ENCODE data around the gene TNFAIP2. TPM values are rescaled to one million over a fixed set of nuclear protein-coding genes. Genes with fewer than 3 reads are reported as not detected.

TNFAIP2 gene
- total and polyA plus RNA-seq, 9 of the 15 experiments (the other 6 are each of a cell fraction or from before 2014, with no cell fraction given), result 22.6 to 68.6 (median 44.6) TPM

DNA sequence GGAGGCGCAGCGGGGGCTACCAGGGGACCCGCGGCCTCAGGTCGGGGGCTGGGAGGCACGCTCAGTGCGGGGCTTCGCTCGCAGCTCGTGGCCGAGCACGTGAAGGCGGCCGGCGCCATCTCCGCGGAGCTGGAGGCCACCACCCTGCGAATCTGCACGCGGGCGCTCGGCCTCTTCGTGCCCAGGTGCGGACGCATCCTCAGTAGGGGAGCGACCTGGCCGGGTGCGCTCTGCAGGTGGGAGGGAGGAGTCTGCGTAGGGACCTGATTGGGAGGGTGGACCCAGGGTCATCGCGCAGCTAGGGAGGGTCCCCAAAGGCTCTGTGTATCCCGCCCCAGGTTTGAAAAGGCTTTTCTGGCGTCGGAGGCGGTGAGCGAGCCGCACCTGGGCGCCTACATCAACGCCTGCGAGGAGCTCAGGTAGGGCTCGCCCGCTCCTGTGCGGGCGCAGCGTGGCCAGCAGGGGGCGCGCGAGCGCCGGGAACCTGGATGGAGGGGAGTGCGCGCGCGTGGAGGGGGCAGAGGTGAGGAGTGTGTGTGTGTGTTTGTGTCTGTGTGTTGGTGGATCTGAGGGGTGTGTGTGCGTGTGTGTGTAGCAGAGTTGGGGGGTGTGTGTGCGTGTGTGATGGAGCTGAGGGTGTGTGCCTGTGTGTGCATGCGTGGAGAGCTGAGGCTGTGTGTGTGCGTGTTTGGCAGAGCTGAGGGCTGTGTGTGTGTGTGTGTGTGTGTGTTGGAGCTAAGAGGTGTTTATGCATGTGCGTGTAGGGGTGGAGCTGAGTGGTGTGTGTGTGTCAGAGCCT is 18.4 kb upstream of the TNFAIP2 start (continued):
- TF ChIP-seq, protein P1, sequence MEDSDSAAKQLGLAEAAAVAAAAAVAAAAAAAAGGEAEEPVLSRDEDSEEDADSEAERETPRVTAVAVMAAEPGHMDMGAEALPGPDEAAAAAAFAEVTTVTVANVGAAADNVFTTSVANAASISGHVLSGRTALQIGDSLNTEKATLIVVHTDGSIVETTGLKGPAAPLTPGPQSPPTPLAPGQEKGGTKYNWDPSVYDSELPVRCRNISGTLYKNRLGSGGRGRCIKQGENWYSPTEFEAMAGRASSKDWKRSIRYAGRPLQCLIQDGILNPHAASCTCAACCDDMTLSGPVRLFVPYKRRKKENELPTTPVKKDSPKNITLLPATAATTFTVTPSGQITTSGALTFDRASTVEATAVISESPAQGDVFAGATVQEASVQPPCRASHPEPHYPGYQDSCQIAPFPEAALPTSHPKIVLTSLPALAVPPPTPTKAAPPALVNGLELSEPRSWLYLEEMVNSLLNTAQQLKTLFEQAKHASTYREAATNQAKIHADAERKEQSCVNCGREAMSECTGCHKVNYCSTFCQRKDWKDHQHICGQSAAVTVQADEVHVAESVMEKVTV (CRISPR knock-in tag; IDR thresholded peaks at IDR 0.05), result peak; percentile 70
- TF ChIP-seq, protein P2, sequence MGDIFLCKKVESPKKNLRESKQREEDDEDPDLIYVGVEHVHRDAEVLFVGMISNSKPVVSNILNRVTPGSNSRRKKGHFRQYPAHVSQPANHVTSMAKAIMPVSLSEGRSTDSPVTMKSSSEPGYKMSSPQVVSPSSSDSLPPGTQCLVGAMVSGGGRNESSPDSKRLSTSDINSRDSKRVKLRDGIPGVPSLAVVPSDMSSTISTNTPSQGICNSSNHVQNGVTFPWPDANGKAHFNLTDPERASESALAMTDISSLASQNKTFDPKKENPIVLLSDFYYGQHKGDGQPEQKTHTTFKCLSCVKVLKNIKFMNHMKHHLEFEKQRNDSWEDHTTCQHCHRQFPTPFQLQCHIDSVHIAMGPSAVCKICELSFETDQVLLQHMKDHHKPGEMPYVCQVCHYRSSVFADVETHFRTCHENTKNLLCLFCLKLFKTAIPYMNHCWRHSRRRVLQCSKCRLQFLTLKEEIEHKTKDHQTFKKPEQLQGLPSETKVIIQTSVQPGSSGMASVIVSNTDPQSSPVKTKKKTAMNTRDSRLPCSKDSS (IDR thresholded peaks at IDR 0.05; ENCODE audit: low read depth, partially characterized antibody), result no peak
- TF ChIP-seq NR2C1 (IDR thresholded peaks at IDR 0.05) (peak; percentile 82), NR2C1 (tag; IDR thresholded peaks at IDR 0.05) (0 out of 2 replicates have a peak, but pooled peaks have one; percentile 42), TARDBP (IDR thresholded peaks at IDR 0.05) (0 out of 2 replicates have a peak, but pooled peaks have one; percentile 33), DPF2 (IDR thresholded peaks at IDR 0.05) (peak; percentile 59; the same call in 1 of the 2 replicates), FOXK2 (conservative IDR thresholded peaks at IDR 0.05 in 1 of 2, IDR thresholded peaks at IDR 0.05 in 1 of 2; ENCODE audit: low read depth in 2 of 2) (peak; percentile 58 to 62; a peak in 3 of 4 replicates), ZEB2 (IDR thresholded peaks at IDR 0.05) (0 out of 2 replicates have a peak, but pooled peaks have one; percentile 44), CXXC5 (CRISPR knock-in tag; IDR thresholded peaks at IDR 0.05) (peak; percentile 53), OTX1 (CRISPR knock-in tag; IDR thresholded peaks at IDR 0.05) (peak; percentile 80; the same call in 1 of the 2 replicates), TSC22D4 (tag; IDR thresholded peaks at IDR 0.05) (0 out of 2 replicates have a peak, but pooled peaks have one; percentile 26), MTA2 (IDR thresholded peaks at IDR 0.05; ENCODE audit: low read depth) (0 out of 2 replicates have a peak, but pooled peaks have one; percentile 31), MTA1 (IDR thresholded peaks at IDR 0.05; ENCODE audit: borderline replicate concordance) (peak; percentile 65), HDGF (IDR thresholded peaks at IDR 0.05) (peak; percentile 99), ATF7 (IDR thresholded peaks at IDR 0.05) (peak; percentile 28; the same call in 1 of the 2 replicates), ARNT (IDR thresholded peaks at IDR 0.05) (0 out of 4 replicates have a peak, but pooled peaks of 1 of the 2 experiments have one; percentile 38), TOE1 (IDR thresholded peaks at IDR 0.05; ENCODE audit: borderline replicate concordance) (peak; percentile 83), TOE1 (CRISPR knock-in tag; IDR thresholded peaks at IDR 0.05; ENCODE audit: borderline replicate concordance, low read depth) (no peak), TRIM24 (IDR thresholded peaks at IDR 0.05) (peak; percentile 51 to 54; a peak in 2 of 4 replicates), CTBP1 (IDR thresholded peaks at IDR 0.05; ENCODE audit: borderline replicate concordance) (0 out of 2 replicates have a peak, but pooled peaks have one; percentile 34), NBN (IDR thresholded peaks at IDR 0.05; ENCODE audit: low read depth) (peak; percentile 89)
- TF ChIP-seq, protein P3, sequence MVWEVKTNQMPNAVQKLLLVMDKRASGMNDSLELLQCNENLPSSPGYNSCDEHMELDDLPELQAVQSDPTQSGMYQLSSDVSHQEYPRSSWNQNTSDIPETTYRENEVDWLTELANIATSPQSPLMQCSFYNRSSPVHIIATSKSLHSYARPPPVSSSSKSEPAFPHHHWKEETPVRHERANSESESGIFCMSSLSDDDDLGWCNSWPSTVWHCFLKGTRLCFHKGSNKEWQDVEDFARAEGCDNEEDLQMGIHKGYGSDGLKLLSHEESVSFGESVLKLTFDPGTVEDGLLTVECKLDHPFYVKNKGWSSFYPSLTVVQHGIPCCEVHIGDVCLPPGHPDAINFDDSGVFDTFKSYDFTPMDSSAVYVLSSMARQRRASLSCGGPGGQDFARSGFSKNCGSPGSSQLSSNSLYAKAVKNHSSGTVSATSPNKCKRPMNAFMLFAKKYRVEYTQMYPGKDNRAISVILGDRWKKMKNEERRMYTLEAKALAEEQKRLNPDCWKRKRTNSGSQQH (CRISPR knock-in tag; IDR thresholded peaks at IDR 0.05), result peak; percentile 89
- TF ChIP-seq, protein P4, sequence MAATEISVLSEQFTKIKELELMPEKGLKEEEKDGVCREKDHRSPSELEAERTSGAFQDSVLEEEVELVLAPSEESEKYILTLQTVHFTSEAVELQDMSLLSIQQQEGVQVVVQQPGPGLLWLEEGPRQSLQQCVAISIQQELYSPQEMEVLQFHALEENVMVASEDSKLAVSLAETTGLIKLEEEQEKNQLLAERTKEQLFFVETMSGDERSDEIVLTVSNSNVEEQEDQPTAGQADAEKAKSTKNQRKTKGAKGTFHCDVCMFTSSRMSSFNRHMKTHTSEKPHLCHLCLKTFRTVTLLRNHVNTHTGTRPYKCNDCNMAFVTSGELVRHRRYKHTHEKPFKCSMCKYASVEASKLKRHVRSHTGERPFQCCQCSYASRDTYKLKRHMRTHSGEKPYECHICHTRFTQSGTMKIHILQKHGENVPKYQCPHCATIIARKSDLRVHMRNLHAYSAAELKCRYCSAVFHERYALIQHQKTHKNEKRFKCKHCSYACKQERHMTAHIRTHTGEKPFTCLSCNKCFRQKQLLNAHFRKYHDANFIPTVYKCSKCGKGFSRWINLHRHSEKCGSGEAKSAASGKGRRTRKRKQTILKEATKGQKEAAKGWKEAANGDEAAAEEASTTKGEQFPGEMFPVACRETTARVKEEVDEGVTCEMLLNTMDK (IDR thresholded peaks at IDR 0.05; ENCODE audit: borderline replicate concordance, insufficient read depth, low read depth, low read length, poor library complexity, severe bottlenecking), result peak; percentile 43

Data from K562 (cell line).